ENCODE results near the gene PKD2L1.
"Not testable (repeated sequence)": the region's sequence is repeated elsewhere in the genome, so short reads cannot be mapped to it uniquely, and the experiment has no call there.

Gene PKD2L1

DNA sequence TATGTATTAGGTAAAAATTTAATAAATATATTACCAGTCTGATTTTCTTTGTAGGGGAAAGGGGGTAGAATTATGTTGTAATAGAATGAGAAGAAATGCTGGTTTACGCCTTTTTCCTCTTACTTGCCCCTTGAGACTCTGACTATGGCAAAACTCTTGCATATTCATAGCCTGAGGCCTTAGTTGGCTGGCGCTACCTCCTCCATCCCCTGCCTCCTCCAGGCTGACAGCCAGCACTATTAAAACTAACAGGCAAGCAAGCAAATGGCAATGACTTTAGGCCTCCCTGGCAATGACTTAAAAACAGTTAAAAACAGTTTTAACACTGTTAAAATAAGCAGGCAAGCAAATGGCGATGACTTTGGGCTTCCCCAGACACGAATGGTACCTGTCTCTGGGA, 14.4 kb downstream of the PKD2L1 start:
- TF ChIP-seq, protein P1, sequence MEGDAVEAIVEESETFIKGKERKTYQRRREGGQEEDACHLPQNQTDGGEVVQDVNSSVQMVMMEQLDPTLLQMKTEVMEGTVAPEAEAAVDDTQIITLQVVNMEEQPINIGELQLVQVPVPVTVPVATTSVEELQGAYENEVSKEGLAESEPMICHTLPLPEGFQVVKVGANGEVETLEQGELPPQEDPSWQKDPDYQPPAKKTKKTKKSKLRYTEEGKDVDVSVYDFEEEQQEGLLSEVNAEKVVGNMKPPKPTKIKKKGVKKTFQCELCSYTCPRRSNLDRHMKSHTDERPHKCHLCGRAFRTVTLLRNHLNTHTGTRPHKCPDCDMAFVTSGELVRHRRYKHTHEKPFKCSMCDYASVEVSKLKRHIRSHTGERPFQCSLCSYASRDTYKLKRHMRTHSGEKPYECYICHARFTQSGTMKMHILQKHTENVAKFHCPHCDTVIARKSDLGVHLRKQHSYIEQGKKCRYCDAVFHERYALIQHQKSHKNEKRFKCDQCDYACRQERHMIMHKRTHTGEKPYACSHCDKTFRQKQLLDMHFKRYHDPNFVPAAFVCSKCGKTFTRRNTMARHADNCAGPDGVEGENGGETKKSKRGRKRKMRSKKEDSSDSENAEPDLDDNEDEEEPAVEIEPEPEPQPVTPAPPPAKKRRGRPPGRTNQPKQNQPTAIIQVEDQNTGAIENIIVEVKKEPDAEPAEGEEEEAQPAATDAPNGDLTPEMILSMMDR (IDR thresholded peaks at IDR 0.05; ENCODE audit: low read depth, low read length): no peak
- no peak overlapping the region for H3K4me3 ChIP-seq (replicated peaks in 1 of 2; ENCODE audit: low read depth in 2 of 2, low read length in 2 of 2)
- no peak for DNase-seq (ENCODE audit: low read depth in 2 of 2)

DNA sequence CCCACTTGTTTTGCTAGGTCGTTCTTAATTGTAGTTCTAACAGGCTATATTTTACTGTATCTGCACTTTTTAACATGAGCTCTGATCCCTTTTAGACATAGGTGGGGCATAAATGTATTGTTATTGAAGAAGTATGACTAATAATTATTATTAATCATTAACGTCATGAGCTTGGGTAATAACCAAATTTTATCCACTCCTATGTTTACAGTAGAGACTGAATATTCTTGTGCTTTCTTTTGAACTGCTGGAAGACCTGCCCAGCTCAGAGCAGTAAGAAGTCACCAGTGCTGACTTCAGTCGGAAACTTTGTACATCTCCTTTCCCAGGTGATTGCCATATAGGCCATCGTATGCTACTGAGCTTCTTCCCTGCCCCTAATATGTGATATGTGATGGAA, 18.7 kb downstream of the PKD2L1 start:
- TF ChIP-seq, protein P1 (IDR thresholded peaks at IDR 0.05; ENCODE audit: low read depth, low read length): no peak
- no peak for DNase-seq (ENCODE audit: low read depth in 2 of 2)
- H3K4me3 ChIP-seq (replicated peaks in 1 of 2; ENCODE audit: low read depth in 2 of 2, low read length in 2 of 2): no peak overlapping the region

DNA sequence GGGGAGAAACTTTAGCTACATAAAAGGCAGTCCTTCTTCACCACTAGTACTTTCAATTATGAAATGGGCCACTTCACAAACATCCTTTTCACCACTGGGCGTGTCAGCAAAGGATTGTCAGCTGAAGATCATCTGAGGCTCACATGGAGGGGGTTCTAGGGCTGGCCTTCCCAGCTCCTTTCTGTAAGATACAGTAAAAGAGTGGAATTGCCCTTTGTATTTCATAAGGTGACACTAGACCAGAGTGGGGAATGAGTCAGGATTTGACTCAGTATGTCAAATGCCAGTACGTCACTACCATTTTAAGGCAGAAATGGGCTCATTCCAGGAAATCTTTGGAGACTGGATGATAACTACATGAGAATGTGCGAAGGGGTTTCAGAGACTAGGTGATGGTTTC, 22.3 kb downstream of the PKD2L1 start:
- no peak overlapping the region for H3K4me3 ChIP-seq (replicated peaks in 1 of 2; ENCODE audit: low read depth in 2 of 2, low read length in 2 of 2)
- TF ChIP-seq, protein P1 (IDR thresholded peaks at IDR 0.05; ENCODE audit: low read depth, low read length): no peak
- peak; percentile 27 to 80 for DNase-seq (ENCODE audit: low read depth in 2 of 2)

DNA sequence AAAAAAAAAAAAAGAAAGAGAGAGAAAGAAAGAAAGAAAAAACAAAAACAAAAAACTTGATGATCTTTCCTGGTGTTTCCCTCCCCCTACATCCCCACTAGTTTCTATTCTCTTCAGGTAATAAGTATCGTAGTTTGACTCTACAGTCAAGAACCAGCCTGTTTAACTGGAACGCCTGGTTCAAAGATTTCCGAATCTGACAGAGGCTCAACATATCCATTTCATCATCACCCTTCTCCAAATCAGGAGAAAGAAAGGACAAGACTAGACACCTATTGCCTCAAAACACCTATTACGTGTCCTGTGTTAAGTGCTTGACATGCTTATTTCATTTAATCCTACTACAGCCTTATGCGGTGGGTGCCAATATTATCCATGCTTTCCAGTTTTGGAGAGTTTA, 23.2 kb downstream of the PKD2L1 start:
- no peak overlapping the region for H3K4me3 ChIP-seq (replicated peaks in 1 of 2; ENCODE audit: low read depth in 2 of 2, low read length in 2 of 2)
- DNase-seq (ENCODE audit: low read depth in 2 of 2): no peak
- TF ChIP-seq, protein P1 (IDR thresholded peaks at IDR 0.05; ENCODE audit: low read depth, low read length): no peak

DNA sequence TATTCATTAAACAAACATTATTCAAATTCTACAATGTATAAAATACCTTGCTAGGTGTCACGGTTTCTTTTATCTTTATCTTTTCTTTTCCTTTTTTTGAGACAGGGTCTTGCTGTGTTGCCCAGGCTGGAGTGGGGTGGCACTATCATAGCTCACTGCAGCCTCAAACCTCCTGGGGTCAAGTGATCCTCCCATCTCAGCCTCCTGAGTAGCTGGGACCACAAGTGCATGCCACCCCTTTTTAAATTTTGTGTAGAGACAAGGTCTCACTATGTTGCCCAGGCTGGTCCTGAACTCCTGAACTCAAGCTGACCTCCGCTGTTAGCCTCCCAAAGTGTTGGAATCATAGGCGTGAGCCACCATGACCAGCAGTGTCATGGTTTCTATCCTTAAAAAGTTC, 25.6 kb downstream of the PKD2L1 start:
- TF ChIP-seq, protein P1 (IDR thresholded peaks at IDR 0.05; ENCODE audit: low read depth, low read length): no peak
- DNase-seq (ENCODE audit: low read depth in 2 of 2): no peak

DNA sequence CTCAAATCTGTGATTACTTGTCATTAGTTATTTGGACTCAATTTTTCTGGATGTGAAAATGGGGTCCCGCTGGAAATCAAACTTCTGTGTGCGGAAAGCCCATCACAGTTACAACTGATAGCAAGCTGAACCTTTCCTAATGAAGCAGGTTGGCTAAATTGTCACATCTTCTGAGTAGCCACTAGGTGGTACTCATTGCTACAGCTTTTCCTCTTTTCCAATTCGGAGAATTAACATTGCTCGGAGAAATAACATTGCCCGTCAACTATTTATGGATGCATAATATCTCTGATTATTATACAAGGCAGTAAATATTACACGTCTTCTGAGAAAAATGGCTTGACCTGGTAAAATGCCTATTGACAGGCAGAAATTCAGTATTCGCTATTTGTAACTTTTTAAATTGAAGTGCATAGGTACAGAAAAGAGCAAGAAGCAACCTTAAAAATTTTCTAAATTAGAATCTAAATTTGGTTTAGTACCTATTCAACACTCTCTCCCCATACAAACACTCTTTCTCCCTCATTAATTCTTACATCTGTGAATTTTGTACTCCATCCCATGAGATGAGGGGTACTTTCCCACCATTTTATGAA, 26.2 kb downstream of the PKD2L1 start:
- TF ChIP-seq, protein P1 (IDR thresholded peaks at IDR 0.05; ENCODE audit: low read depth, low read length): peak; percentile 61
- H3K4me3 ChIP-seq (replicated peaks in 1 of 2; ENCODE audit: low read depth in 2 of 2, low read length in 2 of 2): no peak overlapping the region
- DNase-seq (ENCODE audit: low read depth in 2 of 2): peak; percentile 47 to 50

More for the DNA sequence above, 25.6 kb downstream of the PKD2L1 start:
- H3K4me3 ChIP-seq (replicated peaks in 1 of 2; ENCODE audit: low read depth in 2 of 2, low read length in 2 of 2): no peak overlapping the region

DNA sequence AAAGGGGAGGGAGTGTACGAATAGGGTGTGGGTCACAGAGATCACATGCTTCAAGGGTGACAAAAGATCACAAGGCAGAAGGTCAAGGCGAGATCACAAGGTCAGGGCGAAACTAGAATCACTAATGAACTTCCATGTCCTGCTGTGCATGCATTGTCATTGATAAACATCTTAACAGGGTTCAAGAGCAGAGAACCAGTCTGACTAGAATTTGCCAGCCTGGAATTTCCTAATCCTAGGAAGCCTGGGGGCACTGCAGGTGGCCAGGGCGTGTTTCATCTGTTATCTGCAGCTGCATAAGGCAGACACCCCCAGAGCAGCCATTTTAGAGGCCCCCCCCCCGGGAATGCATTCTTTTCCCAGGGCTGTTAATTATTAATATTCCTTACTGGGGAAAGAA, 28.9 kb downstream of the PKD2L1 start:
- not testable (repeated sequence) for H3K4me3 ChIP-seq (replicated peaks in 1 of 2; ENCODE audit: low read depth in 2 of 2, low read length in 2 of 2); DNase-seq (ENCODE audit: low read depth in 2 of 2)
